Stimulated activated CD8-positive, alpha-beta memory T cell treated with anti-CD3 and anti-CD28 coated beads, Interleukin-4, amount 100 ng/mL, for 48 hours (primary cell): Measurements from ENCODE around the gene TRHDE.

Source experiments
- DNase-seq: peaks from one replicate; pipeline ENCODE4 v3.0.0-alpha.2; 2020

TRHDE gene

DNA sequence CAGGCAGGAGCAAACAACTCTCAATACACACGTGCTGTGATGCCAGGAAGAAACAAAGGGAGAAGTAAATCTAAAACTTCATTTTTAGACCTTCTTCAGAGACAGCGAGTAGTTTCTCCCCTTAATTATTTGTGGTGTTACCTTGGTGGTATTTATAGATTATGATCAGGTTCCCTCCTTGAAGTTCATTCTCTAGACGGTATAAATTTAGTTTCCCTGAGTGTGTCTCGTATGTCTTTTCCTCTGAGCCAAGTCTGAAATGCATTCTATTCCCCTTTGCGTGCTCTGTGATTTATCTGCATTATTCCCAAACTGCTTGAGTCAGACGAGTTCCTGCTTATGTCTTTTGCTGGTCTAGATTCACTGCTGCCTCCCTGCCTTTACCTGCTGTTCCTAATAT, 65.2 kb downstream of the TRHDE start:
- no peak for DNase-seq

DNA sequence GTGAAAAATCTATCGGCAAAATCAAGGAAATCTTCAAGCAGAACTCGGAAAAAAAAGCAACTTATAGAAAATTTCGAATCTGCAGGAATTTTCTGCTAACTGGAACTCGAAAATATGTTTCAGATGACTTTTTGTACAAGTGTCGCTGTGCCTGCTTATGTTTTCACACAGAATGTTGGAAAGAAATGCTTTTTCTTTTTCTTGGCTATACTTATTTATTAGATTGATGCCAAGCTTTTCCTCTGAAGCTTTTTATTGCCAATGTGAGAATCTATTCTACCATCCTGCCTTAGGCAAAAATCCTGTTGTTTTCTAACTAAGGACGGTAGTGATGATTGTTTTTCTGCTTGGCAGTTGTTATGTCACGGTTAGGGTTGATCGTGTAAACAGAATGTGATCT, 65.8 kb downstream of the TRHDE start:
- DNase-seq: no peak

GRCh38 chr12:72338437-72338836, 66.3 kb downstream of the TRHDE start:
- DNase-seq: no peak

GRCh38 chr12:72346363-72346944, 74.3 kb downstream of the TRHDE start:
- DNase-seq: peak; percentile 48

GRCh38 chr12:72349491-72349890, 77.3 kb downstream of the TRHDE start:
- DNase-seq: no peak

- DNase-seq: no peak
Observed at GRCh38 chr12:72359416-72359815, 87.2 kb downstream of the TRHDE start.

DNA sequence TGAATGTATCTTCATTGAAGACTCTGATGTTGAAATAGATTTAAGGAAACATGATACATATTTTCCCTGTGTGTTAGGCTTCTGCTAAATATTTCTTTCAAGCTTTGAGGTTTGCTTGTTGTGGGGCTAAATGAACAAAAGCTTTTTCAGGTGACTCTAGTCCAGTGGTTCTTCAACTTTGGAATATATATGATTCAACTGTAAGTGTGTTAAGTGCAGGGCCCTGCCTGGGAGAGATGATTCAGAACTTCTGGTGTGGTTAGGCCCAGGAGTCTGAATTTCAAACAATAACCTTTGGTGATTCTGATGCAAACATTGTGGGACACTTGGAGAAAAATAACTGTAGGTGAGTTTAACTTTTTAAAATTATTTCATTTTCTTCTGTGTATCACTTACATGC, 93.0 kb downstream of the TRHDE start:
- no peak for DNase-seq

- DNase-seq: no peak
Observed at GRCh38 chr12:72366255-72366654, 94.1 kb downstream of the TRHDE start.

- no peak for DNase-seq
Observed at GRCh38 chr12:72368298-72368697, 96.1 kb downstream of the TRHDE start.

DNA sequence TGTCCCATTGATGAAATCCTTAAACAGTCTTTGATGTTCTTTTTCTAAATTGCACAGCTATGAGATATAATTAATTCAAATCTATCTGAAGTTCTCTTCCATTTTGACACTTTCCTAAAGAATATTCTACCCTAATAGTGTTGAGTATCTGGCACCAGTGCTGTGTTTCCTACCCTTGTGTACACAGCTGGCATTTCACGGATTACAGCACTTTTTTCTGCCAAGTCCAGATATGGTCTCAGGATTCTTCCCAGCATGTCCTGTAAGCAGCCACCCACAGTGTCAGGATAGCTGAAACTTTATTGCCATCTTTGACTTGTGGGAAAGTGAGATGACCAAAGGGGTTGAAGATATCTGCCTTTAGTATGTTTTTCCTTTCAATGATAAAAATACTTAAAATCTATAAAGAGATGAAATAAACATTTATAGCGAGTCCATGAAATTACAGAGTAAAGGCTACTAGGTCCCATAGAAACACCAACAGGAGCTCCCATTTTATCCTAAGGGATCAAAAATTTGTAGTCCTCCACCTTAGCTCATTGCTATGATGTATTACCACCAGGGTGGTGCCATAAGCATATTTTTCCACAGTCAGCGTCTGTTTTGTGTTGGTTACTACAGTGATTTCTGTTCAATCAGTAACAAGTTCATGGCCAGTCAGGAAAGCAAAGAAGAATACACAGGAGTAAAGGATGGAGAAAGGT, 96.7 kb downstream of the TRHDE start:
- DNase-seq: no peak

DNA sequence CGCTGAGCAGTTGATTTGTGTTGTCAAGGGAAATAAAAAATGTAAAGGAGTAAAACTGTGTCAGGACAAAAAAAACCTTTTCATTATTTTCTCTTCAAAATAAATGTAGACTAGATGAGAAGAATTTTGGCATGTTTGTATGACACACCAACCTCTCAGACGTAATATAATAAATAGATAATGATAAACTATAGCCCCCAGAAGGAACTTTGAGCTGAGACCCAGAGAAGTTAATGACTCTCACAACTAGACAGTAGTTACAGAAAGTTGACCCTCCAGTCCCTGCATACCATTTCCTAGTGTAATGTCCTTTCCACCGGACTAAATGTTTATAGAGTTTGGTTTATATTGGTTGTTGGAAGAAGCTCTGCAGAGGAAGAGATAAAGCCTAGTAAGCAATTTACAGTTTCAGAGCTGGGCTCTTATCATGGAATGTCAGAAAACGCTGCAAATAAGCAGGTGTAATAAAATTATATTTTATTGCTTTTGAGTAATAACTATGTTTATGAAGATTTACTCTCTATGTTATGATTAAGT, 97.3 kb downstream of the TRHDE start:
- no peak for DNase-seq

- DNase-seq: no peak
Observed at GRCh38 chr12:72380441-72380840, 108.3 kb downstream of the TRHDE start.

DNA sequence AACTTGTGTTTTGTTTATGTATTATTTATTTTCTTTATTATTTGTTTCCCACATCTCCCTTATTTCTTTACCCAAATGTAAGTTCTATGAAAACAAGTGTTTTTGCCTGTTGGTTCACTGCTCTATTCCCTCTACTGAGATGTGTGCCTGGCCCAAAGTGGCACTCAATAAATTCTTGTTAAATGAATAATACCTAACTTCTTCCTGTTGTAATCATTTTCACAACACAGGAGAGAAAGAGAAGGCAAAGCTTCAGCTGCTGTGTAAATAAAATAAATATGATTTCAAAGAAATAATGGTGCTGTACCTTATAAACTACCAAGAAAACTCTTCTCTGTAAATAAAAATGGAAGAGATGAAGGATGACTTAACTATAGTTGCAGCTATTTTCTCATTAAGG, 116.2 kb downstream of the TRHDE start:
- DNase-seq: no peak

GRCh38 chr12:72390146-72390545, 118.0 kb downstream of the TRHDE start:
- no peak for DNase-seq

- no peak for DNase-seq
Observed at GRCh38 chr12:72406111-72406510, 133.9 kb downstream of the TRHDE start.

DNA sequence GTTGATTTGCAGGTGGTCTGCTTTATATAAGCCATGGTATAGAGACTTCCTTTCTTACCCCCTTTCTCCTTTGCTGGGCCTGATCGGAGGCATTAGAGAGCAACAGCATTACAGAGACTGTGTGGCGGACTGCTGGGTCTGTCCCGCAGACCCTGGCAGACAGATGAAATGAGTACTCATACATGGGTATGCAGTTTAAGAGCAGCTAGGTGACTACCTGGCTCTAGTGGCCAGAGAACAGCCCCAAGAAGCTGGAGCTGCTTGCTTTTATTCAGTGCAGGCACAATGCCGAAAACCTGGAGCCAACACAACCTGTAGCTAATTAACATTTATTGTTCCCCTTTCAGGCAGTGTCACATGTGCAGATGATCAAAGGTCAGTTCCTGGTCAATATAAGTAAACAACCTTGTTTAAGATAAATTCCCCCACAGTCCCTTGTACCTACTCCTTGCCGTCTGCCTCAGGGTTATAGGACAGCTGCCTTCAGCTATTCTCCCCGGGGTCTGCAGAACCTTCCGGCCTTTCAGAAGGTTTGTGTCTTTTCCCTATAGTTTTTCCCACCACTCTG, 160.0 kb downstream of the TRHDE start:
- no peak for DNase-seq

- no peak for DNase-seq
Observed at GRCh38 chr12:72433298-72433697, 161.1 kb downstream of the TRHDE start.

GRCh38 chr12:72434999-72435398, 162.8 kb downstream of the TRHDE start:
- no peak for DNase-seq

DNA sequence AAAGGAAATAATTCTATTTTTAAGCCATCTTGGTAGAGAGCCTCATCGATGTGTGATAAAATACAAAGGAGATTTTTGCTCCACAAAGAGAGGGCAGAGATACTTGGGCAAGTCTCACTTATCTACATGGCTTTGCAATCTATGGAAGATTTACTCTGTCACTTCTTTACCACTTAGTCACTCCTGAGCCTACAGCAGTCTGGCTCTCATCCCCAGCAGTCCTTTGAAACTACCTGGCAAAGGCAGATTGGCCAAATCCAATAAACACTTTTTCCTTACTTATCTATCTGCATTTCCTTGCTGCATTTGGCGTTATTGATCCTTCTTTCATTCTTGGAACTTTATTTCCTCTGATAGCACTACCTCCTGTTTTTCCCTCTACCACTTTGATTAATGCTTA, 170.0 kb downstream of the TRHDE start:
- no peak for DNase-seq

DNA sequence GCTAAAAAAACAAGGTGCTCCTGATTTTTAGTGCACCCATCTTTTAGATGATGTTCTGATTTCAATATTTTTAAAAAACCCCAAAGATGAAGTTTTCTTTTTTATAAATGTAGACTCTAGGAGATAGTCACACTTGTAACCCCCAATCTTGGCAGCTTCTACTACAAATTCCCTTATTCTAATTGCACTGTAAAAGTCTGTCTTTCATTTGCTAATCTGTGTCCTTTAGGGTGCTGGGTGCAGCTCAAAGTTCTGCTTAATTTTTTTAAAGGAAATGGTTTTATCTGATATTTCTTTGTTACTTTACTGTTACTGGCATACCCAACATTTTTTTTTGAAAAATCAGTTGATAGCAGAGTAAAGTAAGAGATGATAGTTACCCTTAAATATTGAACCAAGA, 172.0 kb downstream of the TRHDE start:
- no peak for DNase-seq

- DNase-seq: no peak
Observed at GRCh38 chr12:72444566-72444965, 172.4 kb downstream of the TRHDE start.

- DNase-seq: no peak
Observed at GRCh38 chr12:72448089-72448488, 175.9 kb downstream of the TRHDE start.

- no peak for DNase-seq
Observed at GRCh38 chr12:72448805-72449204, 176.6 kb downstream of the TRHDE start.

DNA sequence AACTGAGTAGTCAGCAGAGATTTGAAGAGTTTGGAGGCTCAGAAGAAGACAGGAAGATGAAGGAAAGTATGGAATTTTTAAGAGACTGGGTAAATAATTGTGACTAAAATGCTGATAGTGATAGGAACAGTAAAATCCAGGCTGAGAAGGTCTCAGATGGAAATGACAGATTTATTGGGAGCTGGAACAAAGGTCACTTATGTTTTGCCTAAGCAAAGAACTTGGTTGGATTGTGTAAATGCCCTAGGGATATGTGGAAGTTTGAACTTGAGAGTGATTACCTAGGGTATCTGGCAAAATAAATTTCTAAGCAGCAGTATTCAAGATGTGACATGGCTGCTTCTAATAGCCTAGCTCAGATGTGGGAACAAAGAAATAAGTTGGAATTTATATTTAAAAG, 180.9 kb downstream of the TRHDE start:
- DNase-seq: no peak

DNA sequence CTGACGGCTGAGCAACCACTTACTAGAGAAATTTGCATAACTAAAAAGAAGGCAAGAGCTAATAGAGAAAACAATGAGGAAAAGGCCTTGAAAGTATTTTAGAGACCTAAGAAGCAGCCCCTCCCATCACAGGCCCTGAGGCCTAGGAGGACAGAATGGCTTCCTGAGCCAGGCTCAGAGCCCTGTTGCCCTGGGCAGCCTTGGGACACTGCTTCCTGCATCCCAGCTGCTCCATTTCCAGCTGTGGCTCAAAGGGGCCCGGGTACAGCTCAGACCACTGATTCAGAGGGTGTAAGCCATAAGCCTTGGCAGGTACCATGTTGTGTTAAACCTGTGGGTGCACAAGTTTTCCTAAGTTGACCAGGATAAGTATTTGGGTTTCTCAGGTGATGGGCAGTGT, 181.4 kb downstream of the TRHDE start:
- DNase-seq: no peak
